NCI-H2196 (cell line): ENCODE measurements around the gene RASL12.

Experiments
- DNase-seq: peaks from one replicate; lab custom pipeline; 2025; ENCODE audit not compliant: unreplicated experiment; lab: John Stamatoyannopoulos, UW

The RASL12 gene

GRCh38 chr15:65092911-65093792 lies 25.4 kb upstream of the RASL12 start:
- DNase-seq, result no peak

- DNase-seq, result no peak
Observed at GRCh38 chr15:65091946-65092770, 24.4 kb upstream of the RASL12 start.

- no peak for DNase-seq
Observed at GRCh38 chr15:65089206-65089824, 21.5 kb upstream of the RASL12 start.

GRCh38 chr15:65088643-65089021 lies 20.8 kb upstream of the RASL12 start:
- no peak for DNase-seq

GRCh38 chr15:65087873-65088642 lies 20.3 kb upstream of the RASL12 start:
- no peak for DNase-seq

GRCh38 chr15:65087411-65087810 lies 19.6 kb upstream of the RASL12 start:
- no peak for DNase-seq

GRCh38 chr15:65086680-65087111 lies 18.9 kb upstream of the RASL12 start:
- DNase-seq, result no peak

GRCh38 chr15:65085990-65086679 lies 18.3 kb upstream of the RASL12 start:
- DNase-seq, result no peak

GRCh38 chr15:65085207-65085753 lies 17.5 kb upstream of the RASL12 start:
- DNase-seq, result no peak

- no peak for DNase-seq
Observed at GRCh38 chr15:65084500-65085206, 16.9 kb upstream of the RASL12 start.

- no peak for DNase-seq
Observed at GRCh38 chr15:65083262-65083701, 15.5 kb upstream of the RASL12 start.

GRCh38 chr15:65082303-65082953 lies 14.6 kb upstream of the RASL12 start:
- DNase-seq, result no peak

GRCh38 chr15:65081758-65082157 lies 14.0 kb upstream of the RASL12 start:
- no peak for DNase-seq

GRCh38 chr15:65081270-65081669 lies 13.5 kb upstream of the RASL12 start:
- no peak for DNase-seq

GRCh38 chr15:65079580-65079979 lies 11.8 kb upstream of the RASL12 start:
- DNase-seq, result no peak

GRCh38 chr15:65077981-65078352 lies 10.2 kb upstream of the RASL12 start:
- DNase-seq, result no peak

GRCh38 chr15:65077291-65077980 lies 9.6 kb upstream of the RASL12 start:
- DNase-seq, result no peak
